ENCODE measurements around the gene OR6X1. TPM values are rescaled to one million over a fixed set of nuclear protein-coding genes. Genes with fewer than 3 reads are reported as not detected.
"Not testable (repeated sequence)": the region's sequence is repeated elsewhere in the genome, so short reads cannot be mapped to it uniquely, and the experiment has no call there.

Gene OR6X1
- polyA plus RNA-seq, 1 donor (not counting 4 experiments of a cell fraction or from before 2014, with no cell fraction given), result not detected

GRCh38 chr11:123718063-123718462 is 36.3 kb downstream of the OR6X1 start:
- Histone ChIP-seq H3K4me1 (ENCODE audit: control insufficient read depth, extremely low read depth, insufficient read depth, low read length) (no peaks in the 10 kb centered on the region), H2AFZ (ENCODE audit: control insufficient read depth, low read length) (no peak overlapping the region), H3K79me2 (ENCODE audit: control insufficient read depth, insufficient read depth, low read length) (no peaks in the 10 kb centered on the region), H4K20me1 (ENCODE audit: control insufficient read depth, extremely low read depth, insufficient read depth, low read length) (no peaks in the 10 kb centered on the region), H3K9ac (ENCODE audit: control insufficient read depth, extremely low read depth, insufficient read depth, low read length) (no peak overlapping the region), H3K4me3 (ENCODE audit: control insufficient read depth in 2 of 3, extremely low read depth in 1 of 3, insufficient read depth in 2 of 3, low read depth in 1 of 3, low read length in 3 of 3) (no peak overlapping the region), H3K27ac (ENCODE audit: control insufficient read depth, insufficient read depth, low read length) (no peak overlapping the region), H3K9me1 (ENCODE audit: control insufficient read depth, extremely low read depth, insufficient read depth, low read length) (no peaks in the 10 kb centered on the region), H3K36me3 (ENCODE audit: control insufficient read depth in 2 of 2, extremely low read depth in 1 of 2, insufficient read depth in 2 of 2, low read length in 2 of 2) (no peaks in the 10 kb centered on the region), H3K9me3 (ENCODE audit: control insufficient read depth, low read depth, low read length) (no peaks in the 10 kb centered on the region), H3K27me3 (ENCODE audit: control insufficient read depth, extremely low read depth, insufficient read depth, low read length) (no peaks in the 10 kb centered on the region), H3K4me2 (ENCODE audit: control insufficient read depth, extremely low read depth, insufficient read depth, low read depth, low read length) (no peak overlapping the region)
- dilution Hi-C loops (cut with MboI; ENCODE audit: extremely low pct_ligation_motif_present, low sequenced_read_pairs), result no loop called here
- TF ChIP-seq CTCF (optimal IDR thresholded peaks at IDR 0.05 in 1 of 3, IDR thresholded peaks at IDR 0.05 in 1 of 3, conservative IDR thresholded peaks at IDR 0.05 in 1 of 3; ENCODE audit: extremely low read depth in 1 of 3, insufficient read depth in 2 of 3, low read length in 3 of 3) (no peak), EZH2 (IDR thresholded peaks at IDR 0.05; ENCODE audit: low read length) (no peak)
- DNase-seq (ENCODE audit: low read depth, low spot score), result no peak
- FAIRE-seq, result no peak

GRCh38 chr11:123712627-123713026 is 41.7 kb downstream of the OR6X1 start:
- DNase-seq (ENCODE audit: low read depth, low spot score); H3K9ac ChIP-seq (ENCODE audit: control insufficient read depth, extremely low read depth, insufficient read depth, low read length); H3K4me3 ChIP-seq (ENCODE audit: control insufficient read depth in 2 of 3, extremely low read depth in 1 of 3, insufficient read depth in 2 of 3, low read depth in 1 of 3, low read length in 3 of 3); H3K27ac ChIP-seq (ENCODE audit: control insufficient read depth, insufficient read depth, low read length); H3K79me2 ChIP-seq (ENCODE audit: control insufficient read depth, insufficient read depth, low read length); H2AFZ ChIP-seq (ENCODE audit: control insufficient read depth, low read length); H4K20me1 ChIP-seq (ENCODE audit: control insufficient read depth, extremely low read depth, insufficient read depth, low read length); H3K4me2 ChIP-seq (ENCODE audit: control insufficient read depth, extremely low read depth, insufficient read depth, low read depth, low read length); H3K4me1 ChIP-seq (ENCODE audit: control insufficient read depth, extremely low read depth, insufficient read depth, low read length); H3K9me1 ChIP-seq (ENCODE audit: control insufficient read depth, extremely low read depth, insufficient read depth, low read length); H3K9me3 ChIP-seq (ENCODE audit: control insufficient read depth, low read depth, low read length); H3K27me3 ChIP-seq (ENCODE audit: control insufficient read depth, extremely low read depth, insufficient read depth, low read length); H3K36me3 ChIP-seq (ENCODE audit: control insufficient read depth in 2 of 2, extremely low read depth in 1 of 2, insufficient read depth in 2 of 2, low read length in 2 of 2); dilution Hi-C loops (cut with MboI; ENCODE audit: extremely low pct_ligation_motif_present, low sequenced_read_pairs); FAIRE-seq: not testable (repeated sequence)

GRCh38 chr11:123707606-123708205 is 46.6 kb downstream of the OR6X1 start:
- H3K36me3 ChIP-seq (ENCODE audit: control insufficient read depth in 2 of 2, extremely low read depth in 1 of 2, insufficient read depth in 2 of 2, low read length in 2 of 2), result no peaks in the 10 kb centered on the region
- no peaks in the 10 kb centered on the region for H3K27me3 ChIP-seq (ENCODE audit: control insufficient read depth, extremely low read depth, insufficient read depth, low read length)
- H3K27ac ChIP-seq (ENCODE audit: control insufficient read depth, insufficient read depth, low read length), result no peak overlapping the region
- no peak overlapping the region for H3K4me3 ChIP-seq (ENCODE audit: control insufficient read depth in 2 of 3, extremely low read depth in 1 of 3, insufficient read depth in 2 of 3, low read depth in 1 of 3, low read length in 3 of 3)
- TF ChIP-seq EZH2 (IDR thresholded peaks at IDR 0.05; ENCODE audit: low read length), result no peak
- peak; percentile 62 to 87 (median 72) for TF ChIP-seq CTCF (optimal IDR thresholded peaks at IDR 0.05 in 1 of 3, IDR thresholded peaks at IDR 0.05 in 1 of 3, conservative IDR thresholded peaks at IDR 0.05 in 1 of 3; ENCODE audit: extremely low read depth in 1 of 3, insufficient read depth in 2 of 3, low read length in 3 of 3)
- H3K9me3 ChIP-seq (ENCODE audit: control insufficient read depth, low read depth, low read length), result no peaks in the 10 kb centered on the region
- no peaks in the 10 kb centered on the region for H3K4me1 ChIP-seq (ENCODE audit: control insufficient read depth, extremely low read depth, insufficient read depth, low read length)
- H2AFZ ChIP-seq (ENCODE audit: control insufficient read depth, low read length), result no peak overlapping the region
- H3K79me2 ChIP-seq (ENCODE audit: control insufficient read depth, insufficient read depth, low read length), result no peaks in the 10 kb centered on the region
- no peak overlapping the region for H3K9ac ChIP-seq (ENCODE audit: control insufficient read depth, extremely low read depth, insufficient read depth, low read length)
- no peak overlapping the region for H3K4me2 ChIP-seq (ENCODE audit: control insufficient read depth, extremely low read depth, insufficient read depth, low read depth, low read length)
- no peaks in the 10 kb centered on the region for H3K9me1 ChIP-seq (ENCODE audit: control insufficient read depth, extremely low read depth, insufficient read depth, low read length)
- FAIRE-seq (peak; percentile 79), DNase-seq (ENCODE audit: low read depth, low spot score) (peak; percentile 25)
- no peaks in the 10 kb centered on the region for H4K20me1 ChIP-seq (ENCODE audit: control insufficient read depth, extremely low read depth, insufficient read depth, low read length)
- dilution Hi-C loops (cut with MboI; ENCODE audit: extremely low pct_ligation_motif_present, low sequenced_read_pairs), result no loop called here

Measured in keratinocyte (primary cell).